Measurements from ENCODE around the gene TMC1.

The TMC1 gene

GRCh38 chr9:72786948-72787347 lies 265.5 kb downstream of the TMC1 start:
- no peaks in the 10 kb centered on the region for H3K36me3 ChIP-seq
- TF ChIP-seq CTCF (IDR thresholded peaks at IDR 0.05), result no peak
- no peak for DNase-seq

DNA sequence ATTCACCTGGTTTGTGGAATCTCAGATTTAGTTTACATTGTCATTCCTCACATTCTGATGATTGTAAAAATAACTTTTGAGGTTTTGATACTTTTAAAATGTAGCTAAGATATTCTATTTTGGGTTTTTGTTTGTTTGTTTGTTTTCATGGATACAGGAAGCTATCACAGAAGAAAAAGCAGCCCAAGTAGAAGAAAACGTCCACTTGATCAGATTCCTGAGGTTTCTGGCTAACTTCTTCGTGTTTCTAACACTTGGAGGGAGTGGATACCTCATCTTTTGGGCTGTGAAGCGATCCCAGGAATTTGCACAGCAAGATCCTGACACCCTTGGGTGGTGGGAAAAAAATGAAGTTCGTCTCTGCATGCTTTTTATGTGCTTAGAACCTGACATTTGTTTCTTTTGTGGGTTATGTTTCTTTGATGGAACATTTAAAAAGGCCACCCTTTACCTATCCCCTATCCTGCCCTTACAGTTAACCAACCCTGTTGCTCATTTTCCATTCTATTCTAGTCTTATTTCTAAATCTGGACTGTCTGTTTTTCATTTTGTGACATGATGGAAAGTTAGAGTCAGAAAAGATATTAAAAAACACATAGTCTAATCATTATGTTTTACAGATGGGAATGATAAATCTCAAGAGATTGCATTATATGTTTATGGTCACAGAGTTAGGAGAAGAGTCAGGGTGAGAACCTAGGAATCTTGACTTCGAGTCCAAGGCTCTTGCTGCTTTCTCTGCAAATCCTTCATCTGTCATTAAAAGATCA lies 267.7 kb downstream of the TMC1 start:
- Histone ChIP-seq H3K27me3 (no peaks in the 10 kb centered on the region), H3K27ac (no peak overlapping the region), H3K4me3 (no peak overlapping the region), H3K4me1 (peaks cover 0 to 3% (median 0%) of the 10 kb centered on the region in 4 donors), H3K9me3 (no peaks in the 10 kb centered on the region), H3K36me3 (no peaks in the 10 kb centered on the region)
- intact Hi-C loops (cut with DNase I; ENCODE audit: low total_unique reads), result no loop called here
- DNase-seq, result no peak
- TF ChIP-seq CTCF (IDR thresholded peaks at IDR 0.05), result no peak

More at GRCh38 chr9:72786948-72787347, 265.5 kb downstream of the TMC1 start:
- Histone ChIP-seq H3K27ac (no peak overlapping the region), H3K4me3 (no peak overlapping the region), H3K27me3 (no peaks in the 10 kb centered on the region), H3K4me1 (peaks cover 0 to 3% (median 0%) of the 10 kb centered on the region in 4 donors), H3K9me3 (no peaks in the 10 kb centered on the region)
- intact Hi-C loops (cut with DNase I; ENCODE audit: low total_unique reads), result no loop called here

DNA sequence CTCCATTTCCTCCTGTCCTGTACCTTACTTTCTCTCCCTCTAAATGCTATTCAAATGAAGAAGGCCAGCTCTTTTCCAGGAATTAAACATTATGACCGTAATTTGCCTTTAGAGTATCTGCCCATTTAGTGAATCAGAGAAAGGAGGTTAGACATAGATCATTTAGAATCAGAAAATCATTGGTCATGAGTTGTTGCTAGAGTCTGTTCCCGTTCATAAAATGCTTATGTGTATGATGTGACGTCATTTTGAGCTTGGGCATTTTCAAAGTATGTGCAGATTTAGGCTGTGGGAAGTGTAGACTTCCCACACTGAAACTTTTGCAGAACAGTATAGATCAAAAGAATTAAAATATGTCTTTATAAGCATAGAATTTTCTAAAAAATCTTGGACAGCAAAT lies 268.5 kb downstream of the TMC1 start:
- Histone ChIP-seq H3K4me3 (no peak overlapping the region), H3K9me3 (no peaks in the 10 kb centered on the region), H3K4me1 (peaks cover 0 to 3% (median 0%) of the 10 kb centered on the region in 4 donors), H3K27ac (no peak overlapping the region), H3K36me3 (no peaks in the 10 kb centered on the region), H3K27me3 (no peaks in the 10 kb centered on the region)
- DNase-seq, result no peak
- intact Hi-C loops (cut with DNase I; ENCODE audit: low total_unique reads), result no loop called here
- TF ChIP-seq CTCF (IDR thresholded peaks at IDR 0.05), result no peak

- H3K4me1 ChIP-seq, result peaks cover 0 to 3% (median 0%) of the 10 kb centered on the region in 4 donors
- no peak for TF ChIP-seq CTCF (IDR thresholded peaks at IDR 0.05)
- H3K27ac ChIP-seq, result no peak overlapping the region
- no peak overlapping the region for H3K4me3 ChIP-seq
- intact Hi-C loops (cut with DNase I; ENCODE audit: low total_unique reads), result no loop called here
- no peaks in the 10 kb centered on the region for H3K27me3 ChIP-seq
- H3K9me3 ChIP-seq, result no peaks in the 10 kb centered on the region
- H3K36me3 ChIP-seq, result no peaks in the 10 kb centered on the region
- DNase-seq, result no peak
These were observed 269.6 kb downstream of the TMC1 start for GRCh38 chr9:72790989-72791388.

DNA sequence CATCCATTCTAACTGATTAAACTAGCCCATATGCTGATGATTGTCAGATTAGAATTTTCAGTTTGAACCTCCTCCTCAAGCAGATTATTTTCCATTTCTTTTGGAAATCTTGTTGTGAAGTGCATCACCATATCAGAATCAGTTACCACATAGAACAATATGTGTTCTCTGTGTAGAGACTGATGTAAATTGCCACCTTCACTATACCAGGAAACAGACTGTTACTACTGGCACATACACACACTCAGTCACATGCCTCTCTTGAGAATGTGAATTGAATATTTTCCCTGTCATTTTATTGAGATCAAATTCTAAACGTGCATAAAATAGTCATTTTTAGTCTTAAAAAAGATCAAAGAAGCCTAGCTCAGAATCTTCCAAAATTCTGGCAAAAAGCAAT lies 270.0 kb downstream of the TMC1 start:
- Histone ChIP-seq H3K36me3 (no peaks in the 10 kb centered on the region), H3K4me3 (no peak overlapping the region), H3K9me3 (no peaks in the 10 kb centered on the region)

More for the DNA sequence above, 270.0 kb downstream of the TMC1 start:
- Histone ChIP-seq H3K27ac (no peak overlapping the region), H3K4me1 (peaks cover 0 to 3% (median 0%) of the 10 kb centered on the region in 4 donors), H3K27me3 (no peaks in the 10 kb centered on the region)
- TF ChIP-seq CTCF (IDR thresholded peaks at IDR 0.05), result no peak
- no peak for DNase-seq
- intact Hi-C loops (cut with DNase I; ENCODE audit: low total_unique reads), result no loop called here
